Thoracic aorta (tissue), 2 donors: ENCODE measurements around the gene SMIM41. TPM values are rescaled to one million over a fixed set of nuclear protein-coding genes. Genes with fewer than 3 reads are reported as not detected.
"Not testable (repeated sequence)": the region's sequence is repeated elsewhere in the genome, so short reads cannot be mapped to it uniquely, and the experiment has no call there.

Source experiments
- ATAC-seq: fragments of 150-250 bp; one replicate; pipeline ENCODE4 v1.8.0; 2017; ENCODE audit warnings: low read depth; ENCODE audit not compliant: insufficient number of reproducible peaks, low FRiP score
- DNase-seq: peaks from one replicate; pipeline ENCODE4 v3.0.0-alpha.2; 2020; ENCODE audit warnings: low spot score
- H3K27ac ChIP-seq, 2 donors: fragments of 200-600 bp; sonication (generic); 1 replicate in 1 of 2; 2 replicates in 1 of 2; pipeline ENCODE4 v1.5.1; 2016; ENCODE audit warnings: mild to moderate bottlenecking in 2 of 2, moderate library complexity in 2 of 2
- H3K27me3 ChIP-seq: fragments of 200-600 bp; sonication (generic); replicated peaks from 2 replicates; pipeline ENCODE4 v1.6.0; 2016; ENCODE audit warnings: mild to moderate bottlenecking; ENCODE audit not compliant: insufficient read depth
- H3K36me3 ChIP-seq: fragments of 200-600 bp; sonication (generic); one replicate; pipeline ENCODE4 v1.5.1; 2016
- H3K4me1 ChIP-seq, 2 donors: fragments of 200-600 bp; sonication (generic); 1 replicate in 1 of 2; 2 replicates in 1 of 2; pipeline versions ENCODE4 v1.5.1 to v1.6.0; 2016; ENCODE audit warnings: low read depth in 2 of 2, mild to moderate bottlenecking in 1 of 2; ENCODE audit not compliant: control insufficient read depth in 1 of 2
- H3K4me3 ChIP-seq: fragments of 200-600 bp; sonication (generic); 2 replicates; pipeline ENCODE4 v1.5.1; 2016; ENCODE audit warnings: mild to moderate bottlenecking
- H3K9me3 ChIP-seq: fragments of 200-600 bp; sonication (generic); 2 replicates; pipeline ENCODE4 v1.5.1; 2016
- CTCF ChIP-seq: fragments of 200-600 bp; sonication (generic); IDR thresholded peaks from one replicate; pipeline ENCODE4 v1.5.1; 2019; ENCODE audit warnings: antibody characterized with exemption
- total RNA-seq, 2 donors: library from RNA; depleted of rRNA; stranded (reverse); fragments of >200 nt; gene quantifications; one replicate each; pipeline versions ENCODE4 v1.1.0 to v1.2.3, GENCODE V29; 2016

The SMIM41 gene
- total RNA-seq, 2 donors from 2014 or later: 1.8 TPM; not detected in 1

- not testable (repeated sequence) for DNase-seq, H3K27ac ChIP-seq, H3K27me3 ChIP-seq, H3K4me3 ChIP-seq, H3K4me1 ChIP-seq, H3K36me3 ChIP-seq, H3K9me3 ChIP-seq, ATAC-seq
These were observed 38.4 kb downstream of the SMIM41 start for GRCh38 chr12:52117806-52118475.

- no peak for DNase-seq
- no peaks in the 10 kb centered on the region for H3K4me1 ChIP-seq
- H3K27ac ChIP-seq: no peak overlapping the region
- no peaks in the 10 kb centered on the region for H3K9me3 ChIP-seq
- no peaks in the 10 kb centered on the region for H3K36me3 ChIP-seq
- ATAC-seq: no peak
- H3K4me3 ChIP-seq: no peak overlapping the region
- H3K27me3 ChIP-seq: no peaks in the 10 kb centered on the region
- TF ChIP-seq CTCF: no peak
These were observed 40.1 kb downstream of the SMIM41 start for GRCh38 chr12:52119398-52120254.

- TF ChIP-seq CTCF: no peak
- no peak overlapping the region for H3K4me3 ChIP-seq
- no peak for DNase-seq
- ATAC-seq: no peak
- H3K36me3 ChIP-seq: no peaks in the 10 kb centered on the region
- no peaks in the 10 kb centered on the region for H3K27me3 ChIP-seq
- no peaks in the 10 kb centered on the region for H3K4me1 ChIP-seq
- no peaks in the 10 kb centered on the region for H3K9me3 ChIP-seq
- H3K27ac ChIP-seq: no peak overlapping the region
These were observed 41.7 kb downstream of the SMIM41 start for GRCh38 chr12:52120951-52121823.

GRCh38 chr12:52121824-52122539 lies 42.5 kb downstream of the SMIM41 start:
- DNase-seq: no peak
- H3K27ac ChIP-seq: no peak overlapping the region

More at GRCh38 chr12:52121824-52122539, 42.5 kb downstream of the SMIM41 start:
- Histone ChIP-seq H3K9me3 (no peaks in the 10 kb centered on the region), H3K4me3 (no peak overlapping the region), H3K27me3 (no peaks in the 10 kb centered on the region), H3K36me3 (no peaks in the 10 kb centered on the region), H3K4me1 (no peaks in the 10 kb centered on the region)
- peak; percentile 51 for TF ChIP-seq CTCF
- no peak for ATAC-seq
